Smooth muscle cell (in vitro differentiated cells): ENCODE data around the gene TREML4. TPM values are rescaled to one million over a fixed set of nuclear protein-coding genes. Genes with fewer than 3 reads are reported as not detected.

Experiments
- DNase-seq: peaks from one replicate; lab custom pipeline; 2025; ENCODE audit not compliant: unreplicated experiment; lab: John Stamatoyannopoulos, UW
- H2AFZ ChIP-seq: fragments of 200-600 bp; sonication (generic); 2 replicates; pipeline ENCODE4 v1.6.0; 2016; ENCODE audit warnings: antibody characterized with exemption, low read depth, mild to moderate bottlenecking
- H3F3A ChIP-seq: fragments of 200-600 bp; sonication (generic); 2 replicates; pipeline ENCODE4 v1.6.0; 2017; ENCODE audit warnings: antibody characterized with exemption, low read depth
- H3K27ac ChIP-seq: fragments of 200-600 bp; sonication (generic); 2 replicates; pipeline ENCODE4 v1.5.1; 2016; ENCODE audit warnings: low read depth, mild to moderate bottlenecking
- H3K27me3 ChIP-seq: fragments of 200-600 bp; sonication (generic); 2 replicates; pipeline ENCODE4 v1.6.1; 2016; ENCODE audit warnings: low read depth, mild to moderate bottlenecking
- H3K36me3 ChIP-seq: fragments of 200-600 bp; sonication (generic); 2 replicates; pipeline ENCODE4 v1.5.1; 2016; ENCODE audit warnings: low read depth
- H3K4me1 ChIP-seq: fragments of 200-600 bp; sonication (generic); 2 replicates; pipeline ENCODE4 v1.5.1; 2016; ENCODE audit warnings: low read depth
- H3K4me2 ChIP-seq: fragments of 200-600 bp; sonication (generic); 2 replicates; pipeline ENCODE4 v1.6.0; 2016; ENCODE audit warnings: mild to moderate bottlenecking
- H3K4me3 ChIP-seq: fragments of 200-600 bp; sonication (generic); 2 replicates; pipeline ENCODE4 v1.5.1; 2016; ENCODE audit warnings: mild to moderate bottlenecking
- H3K79me2 ChIP-seq: fragments of 200-600 bp; sonication (generic); 2 replicates; pipeline ENCODE4 v1.6.0; 2016; ENCODE audit warnings: low read depth, mild to moderate bottlenecking
- H3K9ac ChIP-seq: fragments of 200-600 bp; sonication (generic); 2 replicates; pipeline ENCODE4 v1.6.0; 2016; ENCODE audit warnings: low read depth
- H3K9me3 ChIP-seq: fragments of 200-600 bp; sonication (generic); replicated peaks from 2 replicates; pipeline ENCODE4 v1.5.1; 2016; ENCODE audit warnings: low read depth
- H4K20me1 ChIP-seq: fragments of 200-600 bp; sonication (generic); 2 replicates; pipeline ENCODE4 v1.6.0; 2016; ENCODE audit warnings: low read depth
- CTCF ChIP-seq: fragments of 200-600 bp; sonication (generic); IDR thresholded peaks from 2 replicates; pipeline ENCODE4 v1.5.1; 2017; ENCODE audit warnings: borderline replicate concordance, mild to moderate bottlenecking, antibody characterized with exemption; ENCODE audit not compliant: insufficient read depth, poor library complexity, severe bottlenecking
- WGBS: methylation state at CpG from one replicate; pipeline ENCODE4 v1.1.7; 2016; ENCODE audit warnings: low lambda C conversion rate; 5-methylcytosine and 5-hydroxymethylcytosine counted together
- polyA plus RNA-seq: library from polyadenylated mRNA; unstranded; fragments of >200 nt; fragmentation: Nextera tagmentation; extraction: Ambion mirVana; gene quantifications from 2 replicates; pipeline ENCODE4 v1.2.1, GENCODE V29; 2016
- total RNA-seq: library from RNA; depleted of rRNA; stranded (reverse); fragments of >200 nt; gene quantifications from 2 replicates; pipeline ENCODE4 v1.2.3, GENCODE V29; 2014

Gene TREML4
- total and polyA plus RNA-seq, 2 experiments from 2014 or later: not detected

GRCh38 chr6:41224800-41225199, 3.3 kb upstream of the TREML4 start:
- H3K9ac ChIP-seq: no peak overlapping the region
- no peaks in the 10 kb centered on the region for H3K79me2 ChIP-seq
- H3K4me2 ChIP-seq: no peak overlapping the region
- H3K9me3 ChIP-seq: no peaks in the 10 kb centered on the region
- no peak overlapping the region for H3K4me3 ChIP-seq
- H3K4me1 ChIP-seq: no peaks in the 10 kb centered on the region
- no peaks in the 10 kb centered on the region for H4K20me1 ChIP-seq
- no peaks in the 10 kb centered on the region for H3F3A ChIP-seq
- H3K27ac ChIP-seq: no peak overlapping the region
- peaks cover 39% of the 10 kb centered on the region for H3K27me3 ChIP-seq
- TF ChIP-seq CTCF: no peak
- no peak for DNase-seq
- no peaks in the 10 kb centered on the region for H3K36me3 ChIP-seq
- H2AFZ ChIP-seq: no peak overlapping the region
- 91% methylated on average over 1 of the region's 1 CpG for WGBS

- H3K9ac ChIP-seq: no peak overlapping the region
- no peak overlapping the region for H2AFZ ChIP-seq
- no peak overlapping the region for H3K4me2 ChIP-seq
- no peak overlapping the region for H3K4me3 ChIP-seq
- H3K27me3 ChIP-seq: peaks cover 47% of the 10 kb centered on the region
- no peaks in the 10 kb centered on the region for H4K20me1 ChIP-seq
- no peaks in the 10 kb centered on the region for H3K79me2 ChIP-seq
- H3K4me1 ChIP-seq: no peaks in the 10 kb centered on the region
- no peaks in the 10 kb centered on the region for H3K9me3 ChIP-seq
- H3F3A ChIP-seq: no peaks in the 10 kb centered on the region
- no peaks in the 10 kb centered on the region for H3K36me3 ChIP-seq
- no peak overlapping the region for H3K27ac ChIP-seq
- 55% methylated on average over 3 of the region's 3 CpGs for WGBS
- no peak for TF ChIP-seq CTCF
- no peak for DNase-seq
These were observed 1.4 kb upstream of the TREML4 start for GRCh38 chr6:41226752-41227151.

- no peak overlapping the region for H3K4me2 ChIP-seq
- H3F3A ChIP-seq: no peaks in the 10 kb centered on the region
These were observed 467 bp downstream of the TREML4 start for GRCh38 chr6:41228616-41229015.

More at GRCh38 chr6:41228616-41229015, 467 bp downstream of the TREML4 start:
- Histone ChIP-seq H3K36me3 (no peaks in the 10 kb centered on the region), H4K20me1 (no peaks in the 10 kb centered on the region), H2AFZ (no peak overlapping the region), H3K4me3 (no peak overlapping the region), H3K9me3 (no peaks in the 10 kb centered on the region), H3K27ac (no peak overlapping the region), H3K27me3 (peaks cover 47% of the 10 kb centered on the region), H3K4me1 (no peaks in the 10 kb centered on the region), H3K9ac (no peak overlapping the region), H3K79me2 (no peaks in the 10 kb centered on the region)
- TF ChIP-seq CTCF: no peak
- 69% methylated on average over 5 of the region's 5 CpGs for WGBS
- no peak for DNase-seq
